Activated CD4-positive, alpha-beta memory T cell treated with anti-CD3 and anti-CD28 coated beads, Interleukin-2, amount 10 ng/mL, durations not matched to agents 7 days and 5 days (primary cell): ENCODE data around the gene PIAS1. TPM values are rescaled to one million over a fixed set of nuclear protein-coding genes. Genes with fewer than 3 reads are reported as not detected.
"Not testable (repeated sequence)": the region's sequence is repeated elsewhere in the genome, so short reads cannot be mapped to it uniquely, and the experiment has no call there.

ENCODE experiments used
- CTCF ChIA-PET: fragments of 350-600 bp; sonication (Branson Sonifier 250); formaldehyde crosslinking; loops from one replicate; lab custom pipeline; 2021; ENCODE audit warnings: antibody characterized with exemption, inconsistent platforms; lab: Charles Lee
- POLR2A ChIA-PET: fragments of 350-600 bp; sonication (Branson Sonifier 250); formaldehyde crosslinking; loops from one replicate; lab custom pipeline; 2021; ENCODE audit warnings: antibody characterized with exemption; lab: Charles Lee
- DNase-seq: peaks from one replicate; pipeline ENCODE4 v3.0.0-alpha.2; 2020
- H3K27ac Mint-ChIP-seq: one replicate; pipeline ENCODE4 v1.8.0; 2021; ENCODE audit warnings: mild to moderate bottlenecking, mixed read lengths
- H3K27me3 Mint-ChIP-seq: one replicate; pipeline ENCODE4 v1.8.0; 2021; ENCODE audit warnings: mixed read lengths
- H3K36me3 Mint-ChIP-seq: one replicate; pipeline ENCODE4 v1.8.0; 2021; ENCODE audit warnings: low read depth, mixed read lengths
- H3K4me1 Mint-ChIP-seq: one replicate; pipeline ENCODE4 v1.8.0; 2021; ENCODE audit warnings: mixed read lengths
- H3K4me3 Mint-ChIP-seq: one replicate; pipeline ENCODE4 v1.8.0; 2021; ENCODE audit warnings: mild to moderate bottlenecking, mixed read lengths
- H3K9me3 Mint-ChIP-seq: one replicate; pipeline ENCODE4 v1.8.0; 2021; ENCODE audit warnings: mixed read lengths
- total RNA-seq, 2 experiments: library from RNA; stranded (reverse); gene quantifications; one replicate each; pipeline ENCODE4 v1.2.3, GENCODE V29; 2021

Gene PIAS1
- total RNA-seq, 2 experiments from 2014 or later, result 39.1 to 43.4 TPM

DNA sequence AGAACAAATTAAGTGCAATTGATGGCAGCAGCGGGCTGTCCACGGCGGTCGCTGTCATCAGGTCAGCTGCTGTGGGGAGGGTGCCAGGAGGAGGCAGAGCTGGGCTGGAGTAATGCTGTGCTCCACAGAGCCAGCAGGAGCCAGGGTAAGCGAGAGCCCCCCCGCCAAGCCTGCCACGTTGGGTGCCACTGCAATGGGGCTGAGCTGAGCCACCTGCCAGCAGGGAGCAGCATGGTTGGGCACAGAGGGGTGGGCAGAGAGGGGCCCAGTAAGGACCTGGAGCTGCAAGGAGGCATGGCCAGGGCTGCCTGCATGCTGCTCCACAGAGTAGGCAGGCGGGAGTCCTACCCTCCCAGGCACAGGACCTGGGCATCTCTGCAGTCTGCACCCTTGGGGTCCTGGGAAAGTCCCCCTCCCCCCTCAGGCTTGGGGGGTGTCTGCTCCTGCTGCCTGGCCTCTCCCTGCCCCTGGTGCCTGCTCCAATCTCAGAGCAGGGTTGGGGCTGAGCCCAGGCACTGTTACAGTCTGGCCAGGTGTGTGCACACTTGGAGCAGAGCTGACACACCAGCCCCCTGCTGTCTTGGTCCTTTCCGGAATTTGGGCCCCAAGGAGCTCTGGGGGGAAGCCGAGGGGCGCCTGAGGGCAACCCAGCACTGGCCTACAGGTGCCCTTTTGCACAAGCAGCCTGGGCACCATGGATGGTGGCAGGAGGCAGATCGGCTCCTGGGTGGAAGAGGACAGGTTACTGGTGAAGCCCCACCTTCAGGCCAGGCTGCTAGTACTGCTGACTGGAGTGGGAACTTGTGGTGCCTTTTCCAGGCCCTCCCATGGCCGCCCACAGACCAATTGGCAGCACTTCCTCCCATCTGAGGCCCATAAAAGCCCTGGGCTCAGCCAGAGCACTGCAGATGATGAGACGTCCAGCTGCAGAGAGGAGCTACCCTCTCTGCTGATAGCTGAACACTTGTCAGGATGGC lies 8.5 kb upstream of the PIAS1 start:
- Mint-ChIP-seq H3K36me3 (no peaks in the 10 kb centered on the region), H3K9me3 (peaks cover 8% of the 10 kb centered on the region), H3K4me3 (no peak overlapping the region), H3K4me1 (no peaks in the 10 kb centered on the region), H3K27me3 (peaks cover 12% of the 10 kb centered on the region), H3K27ac (no peak overlapping the region)
- DNase-seq, result no peak
- ChIA-PET CTCF (no interaction called here), POLR2A (interaction anchor here (2.2 kb wide), 1 partner anchor 9 kb away, joined by 10 read pairs; the partner anchor contains the start of gene PIAS1)

DNA sequence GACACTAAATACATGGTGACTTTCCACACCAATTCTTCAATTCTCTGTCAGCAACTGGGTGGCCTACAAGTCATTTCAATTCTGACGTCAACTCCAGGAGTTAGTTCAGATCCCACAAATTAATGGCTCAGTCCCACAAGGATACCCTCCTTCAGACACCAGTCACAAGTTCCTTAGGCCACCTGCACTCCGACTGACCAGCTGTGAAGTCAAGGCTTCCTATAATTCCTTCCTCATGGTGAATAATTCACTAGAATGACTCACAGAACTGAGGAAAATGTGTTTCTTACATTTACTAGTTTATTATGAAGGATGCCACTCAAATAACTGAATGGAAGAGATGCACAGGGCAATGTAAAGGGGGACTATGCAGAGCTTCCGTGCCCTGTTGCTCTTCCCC lies 6.3 kb upstream of the PIAS1 start:
- peaks cover 8% of the 10 kb centered on the region for H3K9me3 Mint-ChIP-seq
- H3K27ac Mint-ChIP-seq, result no peak overlapping the region
- no peak overlapping the region for H3K4me3 Mint-ChIP-seq
- peaks cover 13% of the 10 kb centered on the region for H3K27me3 Mint-ChIP-seq
- ChIA-PET POLR2A (no interaction called here), CTCF (no interaction called here)
- peaks cover 6% of the 10 kb centered on the region for H3K4me1 Mint-ChIP-seq
- DNase-seq, result no peak
- H3K36me3 Mint-ChIP-seq, result peaks cover 7% of the 10 kb centered on the region

DNA sequence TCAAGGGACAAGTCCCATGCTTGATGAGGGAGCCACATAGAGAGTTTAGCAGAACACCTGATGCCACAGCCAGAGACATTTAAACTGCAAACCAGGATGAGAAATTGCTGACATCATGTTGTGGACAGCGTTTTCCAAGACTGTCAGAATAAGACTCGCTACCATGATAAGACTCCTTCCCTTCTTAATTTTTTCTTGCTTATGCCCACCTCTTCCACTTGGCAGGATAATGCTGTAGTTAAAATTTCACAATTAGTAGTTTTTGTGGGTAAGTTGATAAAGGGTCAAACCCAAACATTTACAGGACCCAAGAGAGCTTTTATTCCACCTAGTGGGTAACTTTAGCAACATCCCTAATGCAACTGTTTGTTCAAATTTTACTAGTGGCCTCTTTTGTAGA lies 3.0 kb upstream of the PIAS1 start:
- DNase-seq, result no peak
- Mint-ChIP-seq H3K36me3 (peaks cover 15% of the 10 kb centered on the region), H3K4me3 (no peak overlapping the region), H3K27me3 (peaks cover 12% of the 10 kb centered on the region), H3K4me1 (peaks cover 27% of the 10 kb centered on the region), H3K27ac (no peak overlapping the region), H3K9me3 (peaks cover 8% of the 10 kb centered on the region)
- ChIA-PET POLR2A (no interaction called here), CTCF (no interaction called here)

DNA sequence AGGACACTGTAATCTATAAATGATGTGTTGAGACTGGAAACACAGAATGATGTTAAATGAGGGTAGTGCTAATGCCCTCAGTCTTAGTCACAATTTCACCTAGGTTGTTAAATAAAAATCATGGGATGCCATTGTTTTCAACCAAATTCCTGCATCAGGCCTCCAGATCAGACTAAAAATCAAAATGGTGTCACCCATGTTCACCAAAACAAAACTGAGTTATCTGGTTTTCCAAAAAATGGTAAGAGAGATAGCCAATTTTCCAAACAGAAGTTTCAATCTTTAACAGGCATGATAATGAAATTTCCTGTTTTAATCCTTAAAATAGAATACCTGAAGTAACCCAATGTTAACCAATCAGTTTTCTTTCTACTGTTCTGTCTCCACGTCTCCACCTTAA lies 2.2 kb upstream of the PIAS1 start:
- Mint-ChIP-seq H3K4me1 (peaks cover 35% of the 10 kb centered on the region), H3K4me3 (no peak overlapping the region), H3K36me3 (peaks cover 20% of the 10 kb centered on the region), H3K27me3 (peaks cover 11% of the 10 kb centered on the region), H3K27ac (no peak overlapping the region), H3K9me3 (peaks cover 4% of the 10 kb centered on the region)
- POLR2A ChIA-PET, result no interaction called here
- CTCF ChIA-PET, result no interaction called here
- DNase-seq, result no peak

DNA sequence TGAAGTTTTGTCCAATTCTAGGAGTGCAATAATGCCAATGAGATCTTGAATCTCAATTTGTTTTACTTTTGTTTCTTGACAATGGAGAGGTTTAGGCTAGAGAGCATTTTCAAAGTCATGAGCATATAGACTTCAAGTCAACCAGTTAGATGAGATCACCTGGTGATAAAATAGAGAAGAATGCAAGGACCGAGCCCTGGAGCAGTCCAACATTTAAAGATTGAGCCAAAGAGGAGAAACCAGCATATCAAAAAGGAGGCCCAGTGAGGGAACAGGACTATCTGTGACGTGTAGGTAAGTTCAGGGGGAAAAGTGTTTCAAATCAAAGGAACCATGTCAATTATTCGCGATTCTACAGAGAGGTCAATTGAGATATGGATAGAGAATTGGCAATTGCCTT lies 1.7 kb upstream of the PIAS1 start:
- ChIA-PET CTCF (no interaction called here), POLR2A (interaction anchor here (3.6 kb wide), 2 partner anchors 211 to 225 kb away, joined by 17 to 30 read pairs; partner anchors contain the start of gene FEM1B)
- DNase-seq, result no peak
- Mint-ChIP-seq H3K27me3 (peaks cover 11% of the 10 kb centered on the region), H3K9me3 (peaks cover 4% of the 10 kb centered on the region), H3K36me3 (peaks cover 22% of the 10 kb centered on the region), H3K4me3 (no peak overlapping the region), H3K27ac (no peak overlapping the region), H3K4me1 (peaks cover 39% of the 10 kb centered on the region)

DNA sequence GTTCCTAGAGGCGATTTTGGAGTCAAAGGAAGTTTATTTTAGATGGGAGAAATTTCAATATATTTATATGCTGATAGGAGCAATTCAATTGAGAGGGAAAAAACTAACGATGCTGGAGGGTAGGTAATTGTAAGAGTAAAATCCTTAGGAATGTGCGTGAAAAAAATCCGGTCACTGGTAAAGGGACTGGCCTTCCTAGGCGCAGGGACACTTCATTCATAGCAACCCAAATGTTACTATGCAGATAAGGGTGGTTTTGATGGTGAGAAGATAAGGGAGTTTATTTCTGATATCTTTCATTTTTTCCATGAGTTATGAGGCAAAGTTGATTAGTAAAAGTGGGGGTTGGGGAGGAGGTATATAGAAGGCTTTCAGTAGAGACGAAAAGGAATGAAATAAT lies 1.1 kb upstream of the PIAS1 start:
- DNase-seq, result no peak
- Mint-ChIP-seq H3K27ac (no peak overlapping the region), H3K4me1 (peaks cover 44% of the 10 kb centered on the region), H3K9me3 (peaks cover 1% of the 10 kb centered on the region), H3K4me3 (no peak overlapping the region), H3K36me3 (peaks cover 22% of the 10 kb centered on the region), H3K27me3 (peaks cover 11% of the 10 kb centered on the region)
- POLR2A ChIA-PET, result interaction anchor here (1.4 to 3.6 kb wide), 6 partner anchors 25 to 268 kb away, joined by 3 to 30 read pairs (median 12); partner anchors contain the start of genes CLN6 and FEM1B
- CTCF ChIA-PET, result no interaction called here

DNA sequence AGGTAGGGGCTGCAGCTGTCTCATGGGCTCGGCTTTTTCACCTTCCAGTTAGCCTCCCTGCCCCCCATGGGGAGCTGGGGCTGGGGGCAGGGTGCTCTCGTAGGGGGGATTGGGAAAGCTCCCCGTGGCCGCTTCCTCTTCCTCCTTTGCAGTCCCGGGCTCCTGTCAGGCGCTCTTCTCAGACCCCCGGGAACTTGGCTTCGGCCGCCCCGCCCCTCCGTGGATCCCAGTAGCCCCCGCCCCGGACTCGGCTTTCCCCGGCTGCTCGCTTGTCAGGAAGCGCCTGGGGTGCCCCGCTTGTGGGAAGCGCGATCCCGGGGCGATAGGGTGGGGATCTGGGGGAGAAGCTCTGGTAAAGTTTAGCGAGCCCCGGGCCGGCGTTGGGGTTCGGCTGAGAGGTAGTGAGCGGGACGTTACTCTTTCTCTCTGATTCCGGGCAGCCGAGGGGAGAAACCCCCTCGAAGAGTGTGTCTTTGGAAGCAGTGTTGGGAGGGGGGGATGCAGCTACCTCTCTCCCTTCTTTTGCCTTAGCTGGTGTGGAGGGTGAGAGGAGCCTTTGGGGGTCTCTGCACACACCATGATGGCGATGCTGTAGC lies 611 bp downstream of the PIAS1 start:
- peak overlapping the region; percentile 85 for H3K27ac Mint-ChIP-seq
- peaks cover 25% of the 10 kb centered on the region for H3K36me3 Mint-ChIP-seq
- H3K4me3 Mint-ChIP-seq, result peak overlapping the region; percentile 93
- ChIA-PET POLR2A (interaction anchor here (0.7 to 3.6 kb wide), 31 partner anchors 9 to 762 kb away, joined by 3 to 30 read pairs (median 4); partner anchors contain the start of genes CLN6, FEM1B and MAP2K5), CTCF (interaction anchor here (0.9 kb wide), 1 partner anchor 10 kb away, joined by 3 read pairs; no protein-coding TSS in a partner anchor)
- no peaks in the 10 kb centered on the region for H3K9me3 Mint-ChIP-seq
- DNase-seq, result peak; percentile 44
- H3K27me3 Mint-ChIP-seq, result peaks cover 6% of the 10 kb centered on the region
- H3K4me1 Mint-ChIP-seq, result peaks cover 52% of the 10 kb centered on the region

DNA sequence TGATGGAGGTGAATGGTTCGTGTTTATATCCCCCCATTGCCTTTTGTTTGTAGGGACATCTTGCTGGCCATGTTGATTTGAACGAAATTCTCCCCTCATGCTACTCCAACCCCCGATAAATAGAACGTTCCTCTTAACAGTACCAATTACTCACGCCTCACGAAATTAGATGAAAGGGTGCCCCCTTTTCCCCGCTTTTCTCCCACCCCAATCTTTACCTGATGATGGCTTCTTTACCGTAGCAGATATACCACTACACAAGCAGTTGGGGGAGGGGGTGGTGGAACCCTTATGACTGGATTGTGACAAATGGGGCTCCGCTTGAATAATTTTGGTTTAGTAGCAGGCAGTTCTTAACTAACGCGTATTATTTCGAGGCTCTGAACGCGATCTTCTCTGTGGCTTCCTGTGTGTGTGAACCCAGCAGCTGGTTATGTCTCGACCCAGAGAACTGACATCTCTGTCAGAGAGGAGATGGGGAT lies 1.1 kb downstream of the PIAS1 start:
- peaks cover 26% of the 10 kb centered on the region for H3K36me3 Mint-ChIP-seq
- peak; percentile 66 for DNase-seq
- H3K9me3 Mint-ChIP-seq, result no peaks in the 10 kb centered on the region
- H3K27ac Mint-ChIP-seq, result peak overlapping the region; percentile 85
- peak overlapping the region; percentile 93 for H3K4me3 Mint-ChIP-seq
- H3K4me1 Mint-ChIP-seq, result peaks cover 54% of the 10 kb centered on the region
- ChIA-PET POLR2A (interaction anchor here (0.7 to 3.6 kb wide), 19 partner anchors 9 to 222 kb away, joined by 3 to 30 read pairs (median 5); partner anchors contain the start of genes CLN6 and FEM1B), CTCF (no interaction called here)
- H3K27me3 Mint-ChIP-seq, result peaks cover 6% of the 10 kb centered on the region

DNA sequence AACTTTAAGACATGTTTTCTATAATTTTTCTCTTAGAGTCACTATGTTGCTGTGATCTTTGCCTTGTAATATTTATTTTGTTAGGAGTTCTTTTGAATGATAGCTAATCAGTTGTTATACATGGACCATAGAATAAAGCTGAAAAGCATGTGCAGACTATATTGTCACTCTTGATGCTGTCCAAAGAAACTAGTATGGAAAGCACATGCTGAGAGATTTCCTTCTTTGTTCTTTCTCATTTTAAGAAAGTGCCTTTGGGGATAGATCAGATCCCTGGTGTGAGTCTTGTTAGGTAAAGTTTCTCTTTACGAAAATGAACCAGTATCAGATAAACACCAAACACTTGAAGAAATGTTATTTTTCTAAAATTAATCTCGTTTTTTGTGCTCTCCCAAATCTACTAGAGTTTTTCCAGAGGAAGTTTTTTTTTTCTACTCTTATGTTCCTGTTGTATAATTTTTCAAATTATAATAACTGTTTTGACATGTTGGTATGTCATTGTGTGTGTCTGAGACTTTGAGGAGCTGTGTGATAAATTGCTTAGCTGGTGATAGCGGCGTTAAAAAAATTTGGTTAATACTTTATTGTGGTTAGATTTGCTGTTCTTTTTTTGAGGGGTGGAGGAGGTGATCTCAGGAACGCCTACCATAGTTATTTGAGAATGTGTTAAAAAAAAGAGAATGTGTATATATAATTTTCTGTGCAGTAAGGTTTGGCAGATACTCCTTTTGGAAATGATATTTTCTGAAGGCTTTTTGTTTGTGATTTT lies 2.2 kb downstream of the PIAS1 start:
- Mint-ChIP-seq H3K27me3 (peaks cover 6% of the 10 kb centered on the region), H3K4me1 (peaks cover 55% of the 10 kb centered on the region), H3K27ac (no peak overlapping the region), H3K36me3 (peaks cover 26% of the 10 kb centered on the region), H3K9me3 (no peaks in the 10 kb centered on the region), H3K4me3 (peak overlapping the region; percentile 93)
- CTCF ChIA-PET, result no interaction called here
- no peak for DNase-seq
- POLR2A ChIA-PET, result interaction anchor here (1.0 to 3.6 kb wide), 7 partner anchors 10 to 221 kb away, joined by 3 to 30 read pairs (median 10); partner anchors contain the start of gene FEM1B

DNA sequence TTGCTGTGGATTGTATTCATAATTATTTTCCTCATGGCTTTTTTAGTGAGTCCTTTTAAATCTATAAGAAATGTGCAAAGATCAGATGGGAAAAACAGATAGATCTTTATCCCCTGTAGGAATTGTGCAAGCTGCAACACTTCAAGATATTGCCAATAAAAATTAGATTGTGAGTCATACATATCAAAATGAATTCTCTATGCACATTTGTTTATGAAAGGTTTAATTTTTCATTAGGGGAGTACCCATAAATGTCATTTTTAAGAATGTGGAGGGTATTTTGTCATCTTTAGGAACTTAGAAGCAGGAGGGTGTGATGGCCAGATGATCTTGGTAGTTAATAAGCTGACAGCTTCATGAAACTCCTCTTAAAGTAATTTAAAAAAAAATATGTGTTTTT lies 2.9 kb downstream of the PIAS1 start:
- H3K4me3 Mint-ChIP-seq, result no peak overlapping the region
- H3K27me3 Mint-ChIP-seq, result peaks cover 6% of the 10 kb centered on the region
- H3K36me3 Mint-ChIP-seq, result peaks cover 30% of the 10 kb centered on the region
- peaks cover 62% of the 10 kb centered on the region for H3K4me1 Mint-ChIP-seq
- no peak for DNase-seq
- ChIA-PET POLR2A (interaction anchor here (1.1 kb wide), 1 partner anchor 9 kb away, joined by 3 read pairs; no protein-coding TSS in a partner anchor), CTCF (no interaction called here)
- H3K9me3 Mint-ChIP-seq, result no peaks in the 10 kb centered on the region
- no peak overlapping the region for H3K27ac Mint-ChIP-seq

DNA sequence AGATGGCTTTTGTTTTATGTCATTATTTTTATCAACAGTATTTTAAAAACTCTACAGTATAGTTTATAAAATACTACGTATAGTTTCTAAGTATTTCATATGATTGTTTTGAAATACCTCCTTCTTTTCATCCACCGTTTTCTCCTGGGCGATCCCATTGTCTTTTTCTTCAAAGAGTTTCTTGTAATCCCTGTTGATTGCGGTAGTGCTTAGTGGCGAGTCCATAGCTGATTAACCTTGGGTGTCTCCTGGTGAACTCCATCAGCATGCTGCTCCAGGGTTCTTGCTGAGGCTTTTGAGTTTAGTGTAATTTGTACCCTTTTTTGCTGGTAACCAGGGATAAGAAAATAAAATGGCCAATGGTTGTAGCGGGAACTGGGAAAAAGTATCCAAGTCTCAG lies 3.6 kb downstream of the PIAS1 start:
- peaks cover under 1% of the 10 kb centered on the region for H3K27me3 Mint-ChIP-seq
- H3K36me3 Mint-ChIP-seq, result peaks cover 23% of the 10 kb centered on the region
- H3K4me3 Mint-ChIP-seq, result no peak overlapping the region
- POLR2A ChIA-PET, result no interaction called here
- H3K4me1 Mint-ChIP-seq, result peaks cover 64% of the 10 kb centered on the region
- H3K9me3 Mint-ChIP-seq, result no peaks in the 10 kb centered on the region
- CTCF ChIA-PET, result no interaction called here
- H3K27ac Mint-ChIP-seq, result no peak overlapping the region
- DNase-seq, result no peak

DNA sequence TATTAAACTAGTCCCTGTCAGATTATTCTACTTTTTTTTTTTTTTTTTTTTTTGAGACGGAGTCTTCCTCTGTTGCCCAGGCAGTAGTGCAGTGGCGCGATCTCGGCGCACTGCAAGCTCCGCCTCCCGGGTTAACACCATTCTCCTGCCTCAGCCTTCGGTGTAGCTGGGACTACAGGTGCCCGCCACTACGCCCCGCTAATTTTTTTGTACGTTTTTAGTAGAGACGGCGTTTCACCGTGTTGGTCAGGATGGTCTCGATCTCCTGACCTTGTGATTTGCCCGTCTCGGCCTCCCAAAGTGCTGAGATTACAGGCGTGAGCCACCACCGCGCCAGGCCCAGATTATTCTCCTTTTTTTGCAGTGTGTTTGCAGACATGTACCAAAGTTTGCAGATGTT lies 4.9 kb downstream of the PIAS1 start:
- H3K4me1 Mint-ChIP-seq, result peaks cover 54% of the 10 kb centered on the region
- H3K4me3 Mint-ChIP-seq, H3K27me3 Mint-ChIP-seq, DNase-seq, H3K27ac Mint-ChIP-seq, H3K9me3 Mint-ChIP-seq, CTCF ChIA-PET, POLR2A ChIA-PET: not testable (repeated sequence)
- H3K36me3 Mint-ChIP-seq, result peaks cover 20% of the 10 kb centered on the region
